Limb (tissue), 2 donors: ENCODE data around the gene UBQLN3.

Experiments used
- DNase-seq, 2 donors: peaks; one replicate each; pipeline ENCODE4 v3.0.0-alpha.2; 2016; ENCODE audit errors: extremely low spot score in 2 of 2

The UBQLN3 gene

GRCh38 chr11:5509803-5510202 is at the start of gene UBQLN3:
Gene UBQLN3 (minus strand): TSS chr11:5509957. CDS start chr11:5509558, 399 bp downstream.
- DNase-seq = no peak

- DNase-seq = no peak
These were observed 48.0 kb upstream of the UBQLN3 start for GRCh38 chr11:5557751-5558150.

- DNase-seq = no peak
These were observed 46.9 kb upstream of the UBQLN3 start for GRCh38 chr11:5556596-5557188.

- peak in 1 of 2 donors; percentile 8 for DNase-seq
These were observed 43.6 kb upstream of the UBQLN3 start for GRCh38 chr11:5553343-5553742.

- no peak for DNase-seq
These were observed 40.8 kb upstream of the UBQLN3 start for GRCh38 chr11:5550440-5551095.

- DNase-seq = no peak
These were observed 38.7 kb upstream of the UBQLN3 start, which contains the start of gene OR52H1 for GRCh38 chr11:5548440-5548839. Gene OR52H1 (minus strand): TSS chr11:5548540. CDS start chr11:5545505, 3,035 bp downstream.

GRCh38 chr11:5547982-5548381 is 38.2 kb upstream of the UBQLN3 start:
- DNase-seq = no peak

GRCh38 chr11:5546457-5546856 is 36.7 kb upstream of the UBQLN3 start:
- no peak for DNase-seq

GRCh38 chr11:5541427-5541826 is 31.7 kb upstream of the UBQLN3 start:
- DNase-seq = no peak

GRCh38 chr11:5536482-5536881 is 26.7 kb upstream of the UBQLN3 start:
- DNase-seq = no peak

- no peak for DNase-seq
These were observed 24.3 kb upstream of the UBQLN3 start for GRCh38 chr11:5534046-5534445.

- DNase-seq = no peak
These were observed 21.5 kb upstream of the UBQLN3 start for GRCh38 chr11:5531053-5531831.

GRCh38 chr11:5528495-5528894 is 18.7 kb upstream of the UBQLN3 start:
- no peak for DNase-seq

- no peak for DNase-seq
These were observed 18.0 kb upstream of the UBQLN3 start for GRCh38 chr11:5527716-5528115.

- no peak for DNase-seq
These were observed 15.0 kb upstream of the UBQLN3 start for GRCh38 chr11:5524756-5525155.

GRCh38 chr11:5522308-5522707 is 12.6 kb upstream of the UBQLN3 start:
- DNase-seq = no peak

GRCh38 chr11:5521540-5521939 is 11.8 kb upstream of the UBQLN3 start:
- no peak for DNase-seq

- no peak for DNase-seq
These were observed 6.8 kb upstream of the UBQLN3 start, which contains the start of gene UBQLNL for GRCh38 chr11:5516599-5516998. Gene UBQLNL (minus strand): TSS chr11:5516699. CDS start chr11:5516441, 258 bp downstream.

GRCh38 chr11:5514841-5515240 is 5.1 kb upstream of the UBQLN3 start:
- DNase-seq = no peak

- no peak for DNase-seq
These were observed 1.2 kb downstream of the UBQLN3 start for GRCh38 chr11:5508605-5509004.

- DNase-seq = no peak
These were observed 1.8 kb downstream of the UBQLN3 start for GRCh38 chr11:5507933-5508305.

- DNase-seq = no peak
These were observed 2.4 kb downstream of the UBQLN3 start for GRCh38 chr11:5507177-5507932.
